ENCODE measurements around the gene NFKBIE. TPM values are rescaled to one million over a fixed set of nuclear protein-coding genes. Genes with fewer than 3 reads are reported as not detected.
A peak's percentile ranks its signal among the peaks of the same experiment; 100 is the strongest.

The NFKBIE gene
- total and polyA plus RNA-seq, 4 donors, result 3.7 to 4.9 (median 4.7) TPM

- H3K9me3 ChIP-seq (ENCODE audit: control insufficient read depth in 4 of 4, low read length in 3 of 4), result no peaks in the 10 kb centered on the region
- TF ChIP-seq EGR1 (IDR thresholded peaks at IDR 0.05; ENCODE audit: low read depth in 2 of 2) (no peak), NR2F2 (IDR thresholded peaks at IDR 0.05) (peak; percentile 7), RXRA (IDR thresholded peaks at IDR 0.05) (no peak)
- H3K4me1 ChIP-seq (ENCODE audit: control insufficient read depth in 4 of 4, insufficient read depth in 4 of 4, low read length in 3 of 4), result peaks cover 43 to 92% (median 81%) of the 10 kb centered on the region in 4 donors
- no peaks in the 10 kb centered on the region for H3K27me3 ChIP-seq (ENCODE audit: control insufficient read depth in 4 of 4, insufficient read depth in 4 of 4, low read length in 3 of 4)
- peak overlapping the region in 1 of 2 donors; percentile 14 for H3K9ac ChIP-seq (ENCODE audit: low read depth in 1 of 2, low read length in 2 of 2)
- peak overlapping the region; percentile 69 to 75 for H3K27ac ChIP-seq (ENCODE audit: low read depth in 1 of 2, low read length in 2 of 2)
- WGBS, result 35% methylated on average over 5 of the region's 5 CpGs
- H3K36me3 ChIP-seq (ENCODE audit: control insufficient read depth in 4 of 4, insufficient read depth in 3 of 4, low read depth in 1 of 4, low read length in 3 of 4), result peaks cover 0 to 4% (median 2%) of the 10 kb centered on the region in 4 donors
- H3K4me3 ChIP-seq (ENCODE audit: low read depth in 1 of 3, low read length in 3 of 3), result no peak overlapping the region
- no peak for DNase-seq (ENCODE audit: low spot score)
Observed at GRCh38 chr6:44228836-44229235, 36.5 kb downstream of the NFKBIE start.

GRCh38 chr6:44228433-44228832 is 36.9 kb downstream of the NFKBIE start:
- H3K9me3 ChIP-seq (ENCODE audit: control insufficient read depth in 4 of 4, low read length in 3 of 4), result no peaks in the 10 kb centered on the region
- peaks cover 0 to 4% (median 2%) of the 10 kb centered on the region in 4 donors for H3K36me3 ChIP-seq (ENCODE audit: control insufficient read depth in 4 of 4, insufficient read depth in 3 of 4, low read depth in 1 of 4, low read length in 3 of 4)
- DNase-seq (ENCODE audit: low spot score), result no peak
- no peak overlapping the region for H3K4me3 ChIP-seq (ENCODE audit: low read depth in 1 of 3, low read length in 3 of 3)
- H3K9ac ChIP-seq (ENCODE audit: low read depth in 1 of 2, low read length in 2 of 2), result no peak overlapping the region
- H3K27ac ChIP-seq (ENCODE audit: low read depth in 1 of 2, low read length in 2 of 2), result peak overlapping the region; percentile 69 to 75
- TF ChIP-seq RAD21 (IDR thresholded peaks at IDR 0.05) (no peak), REST (IDR thresholded peaks at IDR 0.05) (no peak), NR2F2 (IDR thresholded peaks at IDR 0.05) (peak; percentile 46), TAF1 (conservative IDR thresholded peaks at IDR 0.05) (no peak), HNF4G (IDR thresholded peaks at IDR 0.05) (peak; percentile 62), FOXA1 (IDR thresholded peaks at IDR 0.05) (peak; percentile 49), HNF4A (conservative IDR thresholded peaks at IDR 0.05) (peak; percentile 82 to 93), YY1 (IDR thresholded peaks at IDR 0.05) (no peak), EGR1 (IDR thresholded peaks at IDR 0.05; ENCODE audit: low read depth in 2 of 2) (no peak), JUND (IDR thresholded peaks at IDR 0.05) (peak; percentile 24 to 34), CTCF (IDR thresholded peaks at IDR 0.05; ENCODE audit: low read depth, low read length, missing input control) (no peak), MAX (IDR thresholded peaks at IDR 0.05) (peak; percentile 35), RXRA (IDR thresholded peaks at IDR 0.05) (peak; percentile 96 to 99), GABPA (IDR thresholded peaks at IDR 0.05 in 1 of 2, conservative IDR thresholded peaks at IDR 0.05 in 1 of 2) (peak in 1 of 2 donors; percentile 31), ZBTB33 (IDR thresholded peaks at IDR 0.05) (no peak), SP1 (IDR thresholded peaks at IDR 0.05) (peak; percentile 85), FOXA2 (IDR thresholded peaks at IDR 0.05) (peak; percentile 35), ATF3 (IDR thresholded peaks at IDR 0.05) (no peak)
- peaks cover 39 to 88% (median 77%) of the 10 kb centered on the region in 4 donors for H3K4me1 ChIP-seq (ENCODE audit: control insufficient read depth in 4 of 4, insufficient read depth in 4 of 4, low read length in 3 of 4)
- 57% methylated on average over 7 of the region's 7 CpGs for WGBS
- H3K27me3 ChIP-seq (ENCODE audit: control insufficient read depth in 4 of 4, insufficient read depth in 4 of 4, low read length in 3 of 4), result no peaks in the 10 kb centered on the region

Measured in liver (tissue), 9 donors.